Epithelial cell of esophagus (primary cell): ENCODE measurements around the gene TKT.

Experiments used
- DNase-seq: peaks from one replicate; pipeline ENCODE4 v3.0.0; 2010; ENCODE audit warnings: low read depth
- H3K4me3 ChIP-seq: 2 replicates; pipeline ENCODE4 v1.5.1; 2011; ENCODE audit warnings: mild to moderate bottlenecking, low read length, control low read depth
- CTCF ChIP-seq: IDR thresholded peaks from 2 replicates; pipeline ENCODE4 v1.5.1; 2011; ENCODE audit warnings: low read depth, mild to moderate bottlenecking, low read length, control low read depth, inconsistent platforms; ENCODE audit not compliant: insufficient read depth; ENCODE audit errors: missing control alignments

The TKT gene

DNA sequence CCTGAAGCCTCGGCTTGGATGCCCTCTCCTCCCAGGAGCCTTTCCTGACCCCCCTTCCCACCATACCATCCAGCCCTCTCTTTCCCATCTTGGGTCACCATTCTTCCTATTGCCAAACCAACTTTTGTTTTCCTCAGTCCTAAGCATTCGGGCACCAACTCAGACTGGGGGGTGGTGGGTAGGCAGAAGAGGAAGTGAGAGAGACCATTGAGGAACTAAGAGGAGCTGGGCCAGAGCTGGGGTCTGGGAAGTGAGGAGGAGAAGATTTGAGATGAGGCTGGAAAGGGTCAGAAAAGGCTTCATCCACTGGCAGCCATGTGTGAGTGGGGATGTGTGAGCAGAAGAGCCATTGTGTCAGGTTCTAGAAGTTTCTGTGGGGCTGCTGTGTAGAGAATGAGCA lies 37.7 kb downstream of the TKT start:
- no peak overlapping the region for H3K4me3 ChIP-seq
- DNase-seq: no peak
- TF ChIP-seq CTCF: no peak

GRCh38 chr3:53217175-53217574 lies 38.6 kb downstream of the TKT start:
- DNase-seq: no peak
- no peak overlapping the region for H3K4me3 ChIP-seq
- no peak for TF ChIP-seq CTCF

DNA sequence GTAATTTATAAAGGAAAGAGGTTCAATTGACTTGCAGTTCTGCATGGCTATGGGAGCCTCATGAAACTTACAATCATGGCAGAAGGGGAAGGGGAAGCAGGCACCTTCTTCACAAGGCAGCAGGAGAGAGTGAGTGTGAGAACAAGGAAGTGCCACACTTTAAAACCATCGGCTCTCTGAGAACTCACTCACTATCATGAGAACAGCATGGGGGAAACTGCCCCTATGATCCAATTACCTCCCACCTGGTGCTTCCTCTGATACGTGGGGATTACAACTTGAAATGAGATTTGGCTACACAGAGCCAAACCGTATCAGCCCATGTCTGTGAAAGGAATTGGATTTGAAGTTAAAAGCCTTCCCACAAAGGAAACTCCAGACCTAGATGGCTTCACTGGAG lies 39.1 kb downstream of the TKT start:
- no peak overlapping the region for H3K4me3 ChIP-seq
- no peak for DNase-seq
- TF ChIP-seq CTCF: no peak

- H3K4me3 ChIP-seq: no peak overlapping the region
- DNase-seq: no peak
- TF ChIP-seq CTCF: no peak
These were observed 40.0 kb downstream of the TKT start for GRCh38 chr3:53215816-53216215.

DNA sequence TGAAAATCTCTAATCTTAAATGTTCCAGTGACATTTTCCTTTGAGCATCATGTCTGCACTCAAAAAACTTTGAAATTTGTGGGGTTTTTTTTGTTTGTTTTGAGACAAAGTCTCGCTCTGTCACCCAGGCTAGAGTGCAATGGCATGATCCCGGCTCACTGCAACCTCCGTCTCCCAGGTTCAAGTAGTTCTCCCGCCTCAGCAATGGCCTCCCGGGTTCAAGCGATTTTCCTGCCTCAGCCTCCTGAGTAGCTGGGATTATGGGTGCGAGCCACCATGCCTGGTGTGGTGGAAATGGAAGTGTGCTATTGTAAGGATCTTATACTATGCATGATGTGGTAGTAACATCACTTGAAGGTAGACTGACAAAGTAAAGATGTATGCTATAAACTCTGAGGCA lies 42.5 kb downstream of the TKT start:
- H3K4me3 ChIP-seq: no peak overlapping the region
- no peak for TF ChIP-seq CTCF
- DNase-seq: no peak

GRCh38 chr3:53211706-53212702 lies 43.8 kb downstream of the TKT start:
- no peak for TF ChIP-seq CTCF
- H3K4me3 ChIP-seq: no peak overlapping the region
- DNase-seq: no peak
